Activated B cell treated with CpG ODN at 0.5 μM for 24 hours (primary cell): ENCODE data around the gene CAMSAP2. TPM values are rescaled to one million over a fixed set of nuclear protein-coding genes. Genes with fewer than 3 reads are reported as not detected.

Experiments
- ATAC-seq: fragments of 200-7000 bp; cut with Tn5 transposase; one replicate; pipeline ENCODE4 v1.10.0; 2021; ENCODE audit warnings: low read depth, mild to moderate bottlenecking, moderate library complexity
- CTCF ChIA-PET: fragments of 350-600 bp; sonication (Branson Sonifier 250); formaldehyde crosslinking; loops from one replicate; lab custom pipeline; 2021; ENCODE audit warnings: antibody characterized with exemption; lab: Charles Lee
- POLR2A ChIA-PET: fragments of 350-600 bp; sonication (Branson Sonifier 250); formaldehyde crosslinking; loops from one replicate; lab custom pipeline; 2021; ENCODE audit warnings: antibody characterized with exemption; lab: Charles Lee
- DNase-seq: peaks from one replicate; pipeline ENCODE4 v3.0.0; 2022
- H3K27ac Mint-ChIP-seq: one replicate; pipeline ENCODE4 v1.8.0; 2020; ENCODE audit warnings: mixed read lengths
- H3K27me3 Mint-ChIP-seq: one replicate; pipeline ENCODE4 v1.8.0; 2021; ENCODE audit warnings: mixed read lengths
- H3K36me3 Mint-ChIP-seq: one replicate; pipeline ENCODE4 v1.8.0; 2021; ENCODE audit warnings: low read depth, mixed read lengths
- H3K4me1 Mint-ChIP-seq: one replicate; pipeline ENCODE4 v1.8.0; 2021; ENCODE audit warnings: mixed read lengths
- H3K4me3 Mint-ChIP-seq: one replicate; pipeline ENCODE4 v1.8.0; 2020; ENCODE audit warnings: mild to moderate bottlenecking, mixed read lengths
- H3K9me3 Mint-ChIP-seq: one replicate; pipeline ENCODE4 v1.8.0; 2020; ENCODE audit warnings: mixed read lengths
- intact Hi-C: fragments of 100-400 bp; cut with micrococcal nuclease; formaldehyde crosslinking; loops from one replicate; pipeline ENCODE4 v1.15.1; 2024
- total RNA-seq: library from RNA; stranded (reverse); gene quantifications from 2 replicates; pipeline ENCODE4 v1.2.3, GENCODE V29; 2022
- TF ChIP-seq, protein P1 (sequence below): fragments of 200-600 bp; IDR thresholded peaks from one replicate; pipeline ENCODE4 v1.8.0; 2022; ENCODE audit warnings: antibody characterized with exemption, mild to moderate bottlenecking

CAMSAP2 gene
- total RNA-seq, 1 donor from 2014 or later: 0.86 TPM

DNA sequence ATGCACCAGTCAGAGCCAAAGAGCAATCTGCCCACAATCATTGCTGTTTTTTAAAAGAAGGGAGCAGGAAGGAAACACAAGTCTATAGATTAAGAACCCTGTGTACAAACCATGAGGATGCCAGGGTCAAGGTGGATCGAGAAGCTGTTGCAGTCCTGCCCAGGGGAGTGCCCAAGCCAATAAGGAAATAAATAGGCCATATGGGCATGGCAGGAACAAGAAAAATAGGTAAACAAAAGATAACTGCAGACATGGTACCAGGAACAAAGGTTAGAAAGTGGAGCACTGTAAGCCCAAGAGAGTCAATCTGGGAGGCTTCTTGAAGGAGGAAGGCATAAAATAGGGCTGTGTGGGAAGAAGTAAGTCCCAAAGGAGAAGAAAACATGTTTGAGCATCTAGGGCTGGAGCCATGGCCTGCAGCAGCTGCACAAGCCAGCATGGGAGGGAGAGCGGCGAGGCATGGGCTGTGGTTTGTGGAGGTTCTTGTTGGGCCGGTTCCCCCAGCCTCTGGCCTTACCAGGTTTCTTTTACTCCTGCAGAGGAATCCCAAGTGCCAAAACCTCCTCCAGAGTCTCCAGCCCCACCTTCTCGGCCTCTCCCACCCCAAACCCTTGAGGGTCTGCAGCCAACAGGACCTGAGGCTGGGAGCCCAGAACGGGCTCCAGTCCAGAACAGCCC lies 169.6 kb downstream of the CAMSAP2 start:
- intact Hi-C loops: no loop called here

DNA sequence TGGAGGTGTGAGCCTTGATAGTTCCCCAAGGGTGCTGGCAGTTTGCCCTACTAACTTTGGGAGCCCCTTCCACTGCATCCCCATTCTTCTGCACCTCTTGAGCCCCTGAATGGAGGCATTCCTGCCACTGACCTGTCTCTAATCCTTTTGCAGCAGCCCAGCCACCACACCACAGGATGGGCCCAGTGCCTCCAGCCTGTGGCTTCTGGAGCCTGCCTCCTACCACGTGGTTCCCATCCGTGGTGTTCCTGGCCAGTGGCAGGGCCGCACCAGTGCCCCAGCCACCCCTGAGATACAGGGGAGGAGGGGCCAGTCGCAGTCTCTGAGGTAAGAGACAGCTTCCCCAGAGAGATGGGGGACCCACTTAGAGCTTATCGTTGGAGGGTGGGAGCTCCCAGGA lies 170.4 kb downstream of the CAMSAP2 start:
- Mint-ChIP-seq H3K4me1 (peaks cover 3% of the 10 kb centered on the region), H3K36me3 (no peaks in the 10 kb centered on the region), H3K9me3 (no peaks in the 10 kb centered on the region), H3K27me3 (no peaks in the 10 kb centered on the region), H3K27ac (no peak overlapping the region), H3K4me3 (no peak overlapping the region)
- ChIA-PET CTCF (interaction anchor here (1.2 kb wide), 1 partner anchor 70 kb away, joined by 3 read pairs; no protein-coding TSS in a partner anchor), POLR2A (no interaction called here)
- TF ChIP-seq, protein P1, sequence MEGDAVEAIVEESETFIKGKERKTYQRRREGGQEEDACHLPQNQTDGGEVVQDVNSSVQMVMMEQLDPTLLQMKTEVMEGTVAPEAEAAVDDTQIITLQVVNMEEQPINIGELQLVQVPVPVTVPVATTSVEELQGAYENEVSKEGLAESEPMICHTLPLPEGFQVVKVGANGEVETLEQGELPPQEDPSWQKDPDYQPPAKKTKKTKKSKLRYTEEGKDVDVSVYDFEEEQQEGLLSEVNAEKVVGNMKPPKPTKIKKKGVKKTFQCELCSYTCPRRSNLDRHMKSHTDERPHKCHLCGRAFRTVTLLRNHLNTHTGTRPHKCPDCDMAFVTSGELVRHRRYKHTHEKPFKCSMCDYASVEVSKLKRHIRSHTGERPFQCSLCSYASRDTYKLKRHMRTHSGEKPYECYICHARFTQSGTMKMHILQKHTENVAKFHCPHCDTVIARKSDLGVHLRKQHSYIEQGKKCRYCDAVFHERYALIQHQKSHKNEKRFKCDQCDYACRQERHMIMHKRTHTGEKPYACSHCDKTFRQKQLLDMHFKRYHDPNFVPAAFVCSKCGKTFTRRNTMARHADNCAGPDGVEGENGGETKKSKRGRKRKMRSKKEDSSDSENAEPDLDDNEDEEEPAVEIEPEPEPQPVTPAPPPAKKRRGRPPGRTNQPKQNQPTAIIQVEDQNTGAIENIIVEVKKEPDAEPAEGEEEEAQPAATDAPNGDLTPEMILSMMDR: no peak
- intact Hi-C loops: no loop called here
- ATAC-seq (no peak), DNase-seq (no peak)

More for the DNA sequence above, 169.6 kb downstream of the CAMSAP2 start:
- TF ChIP-seq, protein P1: no peak
- Mint-ChIP-seq H3K27me3 (no peaks in the 10 kb centered on the region), H3K4me1 (peaks cover 3% of the 10 kb centered on the region), H3K9me3 (no peaks in the 10 kb centered on the region), H3K4me3 (no peak overlapping the region), H3K27ac (no peak overlapping the region), H3K36me3 (no peaks in the 10 kb centered on the region)
- ChIA-PET CTCF (interaction anchor here (1.2 kb wide), 1 partner anchor 71 kb away, joined by 3 read pairs; no protein-coding TSS in a partner anchor), POLR2A (no interaction called here)
- DNase-seq (no peak), ATAC-seq (no peak)

DNA sequence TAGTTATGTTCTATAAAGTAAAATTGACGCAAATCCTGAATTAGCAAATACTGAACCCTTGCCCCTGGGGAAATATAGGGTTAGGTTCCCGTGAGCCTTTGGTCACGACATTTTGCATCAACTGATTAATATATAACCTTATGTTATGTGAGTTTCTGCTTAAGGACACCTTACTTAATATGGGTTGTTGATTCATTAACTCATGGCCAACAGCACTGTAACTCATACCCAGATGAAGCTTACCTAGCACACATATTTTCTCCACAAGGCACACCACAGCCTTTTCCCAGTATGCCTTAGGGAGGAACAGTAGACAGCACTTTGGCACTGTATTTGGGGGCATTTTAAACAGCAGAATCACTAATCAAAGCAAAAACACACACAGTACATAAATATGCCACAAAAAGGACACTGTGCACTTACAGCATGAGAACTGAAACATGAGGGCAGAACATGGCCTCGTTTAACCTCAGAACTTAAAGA lies 171.1 kb downstream of the CAMSAP2 start:
- POLR2A ChIA-PET: no interaction called here
- ATAC-seq (peak; percentile 25), DNase-seq (no peak)
- intact Hi-C loops: no loop called here
- H3K4me1 Mint-ChIP-seq: peaks cover 3% of the 10 kb centered on the region
- no peaks in the 10 kb centered on the region for H3K9me3 Mint-ChIP-seq
- CTCF ChIA-PET: no interaction called here
- H3K36me3 Mint-ChIP-seq: no peaks in the 10 kb centered on the region
- H3K27ac Mint-ChIP-seq: no peak overlapping the region
- TF ChIP-seq, protein P1: no peak
- H3K27me3 Mint-ChIP-seq: no peaks in the 10 kb centered on the region
- no peak overlapping the region for H3K4me3 Mint-ChIP-seq

Other genes starting within 250 kb of the CAMSAP2 start
- 0.27 and 0.38 TPM in 2 replicates for gene KIF14, start 118.1 kb upstream of the CAMSAP2 start, total RNA-seq
- gene DDX59, start 69.0 kb upstream of the CAMSAP2 start, total RNA-seq: 27.6 and 28.2 TPM in 2 replicates
- 0.86 and 1.6 TPM in 2 replicates for gene GPR25, start 134.1 kb downstream of the CAMSAP2 start, total RNA-seq
- 0.44 and 0.46 TPM in 2 replicates for gene INAVA, start 156.0 kb downstream of the CAMSAP2 start, total RNA-seq